Stomach (tissue), 4 donors: Measurements from ENCODE around the gene MRPL28.

Experiments used
- EP300 ChIP-seq: sonication (generic); formaldehyde crosslinking; IDR thresholded peaks from one replicate; pipeline ENCODE4 v1.6.1; 2017; ENCODE audit warnings: antibody characterized with exemption
- POLR2A ChIP-seq, 4 donors: fragments of 450-650 bp; IDR thresholded peaks; one replicate each; pipeline ENCODE4 v1.6.1; 2016; ENCODE audit warnings: antibody characterized with exemption in 4 of 4, control low read depth in 2 of 4, mild to moderate bottlenecking in 1 of 4, moderate library complexity in 1 of 4
- POLR2AphosphoS5 ChIP-seq, 3 donors: sonication (generic); formaldehyde crosslinking; IDR thresholded peaks; one replicate each; pipeline ENCODE4 v1.6.1; 2016; ENCODE audit warnings: antibody characterized with exemption in 3 of 3
- TF ChIP-seq, protein P1 (sequence below), 7 experiments: fragments of 450-650 bp in 4 of 7; fragments of 200-600 bp in 3 of 7; sonication (generic) in 3 of 7; IDR thresholded peaks; one replicate each; pipeline ENCODE4 v1.5.1; 2016 to 2019; ENCODE audit warnings: antibody characterized with exemption in 7 of 7, control low read depth in 2 of 7, mild to moderate bottlenecking in 1 of 7

DNA sequence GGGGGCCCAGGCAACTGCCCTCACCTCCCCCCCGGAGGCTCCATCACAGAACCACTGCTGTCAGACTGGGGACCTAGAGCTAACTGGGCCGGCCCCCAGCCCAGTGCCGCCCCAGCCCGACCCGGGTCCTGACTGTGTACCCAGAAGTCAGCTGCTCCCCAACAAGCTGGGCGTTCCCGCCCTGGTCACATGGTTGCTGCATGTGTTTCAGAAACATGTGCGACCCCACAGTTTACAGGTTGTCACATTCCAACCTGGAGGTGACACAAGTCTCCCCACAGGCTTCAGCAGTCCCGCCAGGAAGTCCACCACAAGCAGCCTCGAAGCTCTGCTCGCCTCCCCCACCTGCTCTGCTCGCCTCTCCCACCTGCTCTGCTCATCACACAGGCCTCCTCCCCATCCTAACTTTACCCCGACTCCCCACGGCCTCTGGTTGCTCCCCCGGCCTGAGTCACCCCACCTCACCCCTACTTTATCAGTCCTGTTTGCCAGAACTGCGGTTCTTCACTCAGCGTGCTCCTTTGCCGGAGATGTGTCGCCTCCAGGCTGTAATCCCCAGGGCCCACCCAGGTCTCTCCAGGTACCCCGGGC, 968 bp downstream of the MRPL28 start:
- TF ChIP-seq, protein P1, sequence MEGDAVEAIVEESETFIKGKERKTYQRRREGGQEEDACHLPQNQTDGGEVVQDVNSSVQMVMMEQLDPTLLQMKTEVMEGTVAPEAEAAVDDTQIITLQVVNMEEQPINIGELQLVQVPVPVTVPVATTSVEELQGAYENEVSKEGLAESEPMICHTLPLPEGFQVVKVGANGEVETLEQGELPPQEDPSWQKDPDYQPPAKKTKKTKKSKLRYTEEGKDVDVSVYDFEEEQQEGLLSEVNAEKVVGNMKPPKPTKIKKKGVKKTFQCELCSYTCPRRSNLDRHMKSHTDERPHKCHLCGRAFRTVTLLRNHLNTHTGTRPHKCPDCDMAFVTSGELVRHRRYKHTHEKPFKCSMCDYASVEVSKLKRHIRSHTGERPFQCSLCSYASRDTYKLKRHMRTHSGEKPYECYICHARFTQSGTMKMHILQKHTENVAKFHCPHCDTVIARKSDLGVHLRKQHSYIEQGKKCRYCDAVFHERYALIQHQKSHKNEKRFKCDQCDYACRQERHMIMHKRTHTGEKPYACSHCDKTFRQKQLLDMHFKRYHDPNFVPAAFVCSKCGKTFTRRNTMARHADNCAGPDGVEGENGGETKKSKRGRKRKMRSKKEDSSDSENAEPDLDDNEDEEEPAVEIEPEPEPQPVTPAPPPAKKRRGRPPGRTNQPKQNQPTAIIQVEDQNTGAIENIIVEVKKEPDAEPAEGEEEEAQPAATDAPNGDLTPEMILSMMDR (IDR thresholded peaks at IDR 0.05), result no peak
- TF ChIP-seq POLR2A (IDR thresholded peaks at IDR 0.05) (no peak), POLR2AphosphoS5 (IDR thresholded peaks at IDR 0.05) (no peak), EP300 (no peak)
